Naive thymus-derived CD4-positive, alpha-beta T cell (primary cell): ENCODE measurements around the gene CPZ. TPM values are rescaled to one million over a fixed set of nuclear protein-coding genes. Genes with fewer than 3 reads are reported as not detected.

ENCODE experiments used
- ATAC-seq: fragments of 150-1000 bp; cut with Tn5 transposase; 2 replicates; pipeline ENCODE4 v1.10.0; 2021; ENCODE audit warnings: mild to moderate bottlenecking, moderate library complexity
- CTCF ChIA-PET: fragments of 350-600 bp; sonication (Branson Sonifier 250); formaldehyde crosslinking; loops from one replicate; lab custom pipeline; 2021; ENCODE audit warnings: antibody characterized with exemption; lab: Charles Lee
- POLR2A ChIA-PET: fragments of 350-600 bp; sonication (Branson Sonifier 250); formaldehyde crosslinking; loops from one replicate; lab custom pipeline; 2021; ENCODE audit warnings: antibody characterized with exemption, inconsistent platforms; lab: Charles Lee
- DNase-seq, 9 donors: peaks; one replicate each; pipeline versions ENCODE4 v3.0.0 to v3.0.0-alpha.2; 2020 to 2022; ENCODE audit warnings: mixed read lengths in 1 of 9
- H3K27ac ChIP-seq: one replicate; pipeline ENCODE4 v1.7.0; 2013; ENCODE audit warnings: mild to moderate bottlenecking, low read depth, low read length, moderate library complexity
- H3K27me3 ChIP-seq, 2 donors: one replicate each; pipeline ENCODE4 v1.7.0; 2013; ENCODE audit warnings: low read length in 2 of 2, mild to moderate bottlenecking in 2 of 2, moderate library complexity in 2 of 2; ENCODE audit not compliant: control insufficient read depth in 2 of 2, insufficient read depth in 2 of 2
- H3K36me3 ChIP-seq, 3 experiments: 1 replicate in 2 of 3; 2 replicates in 1 of 3; pipeline ENCODE4 v1.7.0; 2013; ENCODE audit warnings: low read length in 3 of 3, mild to moderate bottlenecking in 3 of 3, moderate library complexity in 1 of 3; ENCODE audit not compliant: insufficient read depth in 3 of 3, control insufficient read depth in 2 of 3
- H3K4me1 ChIP-seq, 2 donors: one replicate each; pipeline ENCODE4 v1.7.0; 2013; ENCODE audit warnings: low read length in 2 of 2, mild to moderate bottlenecking in 2 of 2, moderate library complexity in 1 of 2; ENCODE audit not compliant: control insufficient read depth in 2 of 2, insufficient read depth in 2 of 2
- H3K4me3 ChIP-seq: 2 replicates; pipeline ENCODE4 v1.7.0; 2013; ENCODE audit warnings: mild to moderate bottlenecking, low read length
- H3K9me3 ChIP-seq, 3 experiments: 1 replicate in 2 of 3; 2 replicates in 1 of 3; pipeline ENCODE4 v1.7.0; 2013; ENCODE audit warnings: low read length in 3 of 3; ENCODE audit not compliant: control insufficient read depth in 2 of 3
- H3K27ac Mint-ChIP-seq, 9 donors: one replicate each; pipeline ENCODE4 v1.8.0; 2020 to 2022; ENCODE audit warnings: mixed read lengths in 9 of 9, mild to moderate bottlenecking in 8 of 9, moderate library complexity in 5 of 9, inconsistent platforms in 2 of 9
- H3K27me3 Mint-ChIP-seq, 5 donors: one replicate each; pipeline ENCODE4 v1.8.0; 2021 to 2022; ENCODE audit warnings: mixed read lengths in 5 of 5, mild to moderate bottlenecking in 1 of 5
- H3K36me3 Mint-ChIP-seq, 5 donors: one replicate each; pipeline ENCODE4 v1.8.0; 2020 to 2022; ENCODE audit warnings: mixed read lengths in 5 of 5, mild to moderate bottlenecking in 3 of 5, inconsistent platforms in 1 of 5
- H3K4me1 Mint-ChIP-seq, 7 donors: one replicate each; pipeline ENCODE4 v1.8.0; 2020 to 2022; ENCODE audit warnings: mixed read lengths in 7 of 7, mild to moderate bottlenecking in 3 of 7, inconsistent platforms in 1 of 7
- H3K4me3 Mint-ChIP-seq, 10 donors: one replicate each; pipeline ENCODE4 v1.8.0; 2020 to 2022; ENCODE audit warnings: mild to moderate bottlenecking in 10 of 10, mixed read lengths in 10 of 10, moderate library complexity in 6 of 10, inconsistent platforms in 2 of 10
- H3K9me3 Mint-ChIP-seq, 11 donors: one replicate each; pipeline ENCODE4 v1.8.0; 2020 to 2022; ENCODE audit warnings: mixed read lengths in 11 of 11, mild to moderate bottlenecking in 4 of 11, inconsistent platforms in 1 of 11, moderate library complexity in 1 of 11
- intact Hi-C, 2 donors: fragments of 100-400 bp; cut with micrococcal nuclease; formaldehyde crosslinking; loops; one replicate each; pipeline ENCODE4 v1.15.1; 2023
- polyA plus RNA-seq, 2 donors: library from polyadenylated mRNA; unstranded; fragments of 300-500 nt; fragmentation: Illumina TruSeq; gene quantifications; one replicate each; pipeline ENCODE4 v1.2.3, GENCODE V29; 2021
- total RNA-seq, 6 experiments: library from RNA in 5 of 6; stranded (reverse) in 5 of 6; gene quantifications; 1 replicate in 5 of 6; 2 replicates in 1 of 6; pipeline ENCODE4 v1.2.3 and lab custom pipeline; 2021 to 2026

The CPZ gene
- total and polyA plus RNA-seq, 7 experiments from 2014 or later = not detected

DNA sequence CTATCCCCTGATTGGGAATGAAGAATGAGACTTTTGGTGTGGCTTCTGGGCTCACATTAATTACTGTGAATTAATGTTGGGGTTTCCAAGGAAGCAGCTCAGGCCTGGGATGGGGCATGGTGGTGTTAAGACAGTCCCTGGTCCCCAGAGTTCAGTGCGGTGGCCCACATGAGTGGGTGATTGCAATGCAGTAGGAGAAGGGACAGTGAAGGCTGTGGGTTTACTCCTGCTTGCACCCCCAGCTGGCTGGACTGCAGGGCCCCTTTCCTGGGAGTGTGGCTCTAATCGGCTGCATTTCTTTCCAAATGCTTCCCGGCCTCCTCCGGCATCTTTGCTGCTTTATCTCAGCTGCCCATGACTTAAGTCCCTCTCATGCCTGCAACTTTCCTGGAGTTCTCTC lies 40.5 kb upstream of the CPZ start:
- Histone ChIP-seq H3K4me3 (no peak overlapping the region), H3K4me1 (no peaks in the 10 kb centered on the region), H3K27ac (no peak overlapping the region), H3K36me3 (no peaks in the 10 kb centered on the region), H3K9me3 (no peaks in the 10 kb centered on the region), H3K27me3 (no peaks in the 10 kb centered on the region)
- Mint-ChIP-seq H3K36me3 (no peaks in the 10 kb centered on the region), H3K9me3 (peaks cover 0 to 1% (median 0%) of the 10 kb centered on the region in 11 donors), H3K27me3 (no peaks in the 10 kb centered on the region), H3K4me3 (no peak overlapping the region), H3K27ac (no peak overlapping the region), H3K4me1 (peaks cover 0 to 2% (median 0%) of the 10 kb centered on the region in 7 donors)
- ChIA-PET POLR2A (no interaction called here), CTCF (no interaction called here)
- DNase-seq (no peak), ATAC-seq (no peak)
- intact Hi-C loops = no loop called here

GRCh38 chr4:8552581-8553205 lies 39.9 kb upstream of the CPZ start:
- Mint-ChIP-seq H3K4me1 (no peaks in the 10 kb centered on the region), H3K27me3 (no peaks in the 10 kb centered on the region), H3K27ac (no peak overlapping the region), H3K36me3 (no peaks in the 10 kb centered on the region), H3K9me3 (peaks cover 0 to 1% (median 0%) of the 10 kb centered on the region in 11 donors), H3K4me3 (no peak overlapping the region)
- ATAC-seq (no peak), DNase-seq (no peak)
- no peaks in the 10 kb centered on the region for H3K9me3 ChIP-seq
- H3K4me3 ChIP-seq = no peak overlapping the region
- H3K36me3 ChIP-seq = no peaks in the 10 kb centered on the region
- ChIA-PET POLR2A (no interaction called here), CTCF (no interaction called here)
- H3K4me1 ChIP-seq = no peaks in the 10 kb centered on the region
- no peak overlapping the region for H3K27ac ChIP-seq
- intact Hi-C loops = no loop called here
- no peaks in the 10 kb centered on the region for H3K27me3 ChIP-seq

DNA sequence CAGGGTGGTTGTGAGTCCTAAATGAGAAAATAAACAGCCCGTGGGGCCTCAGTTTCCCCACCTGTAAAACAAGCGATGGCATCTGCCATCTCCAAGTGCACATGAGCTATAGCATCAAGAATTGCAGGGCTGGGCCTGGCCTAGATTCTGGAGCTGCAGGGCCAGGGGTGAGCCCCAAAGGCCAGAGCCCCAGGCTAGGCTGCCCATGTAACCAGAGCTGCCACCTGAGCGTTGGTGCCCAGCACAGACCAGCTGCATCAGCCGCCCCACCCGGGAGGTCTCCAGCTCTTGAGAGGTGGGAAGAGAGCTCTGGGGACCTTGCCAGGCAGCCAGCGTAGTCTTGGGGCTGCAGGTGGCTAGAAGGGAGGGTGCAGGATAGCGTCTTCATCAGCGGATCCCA lies 39.3 kb upstream of the CPZ start:
- no peak overlapping the region for H3K27ac Mint-ChIP-seq
- intact Hi-C loops = no loop called here
- POLR2A ChIA-PET = no interaction called here

DNA sequence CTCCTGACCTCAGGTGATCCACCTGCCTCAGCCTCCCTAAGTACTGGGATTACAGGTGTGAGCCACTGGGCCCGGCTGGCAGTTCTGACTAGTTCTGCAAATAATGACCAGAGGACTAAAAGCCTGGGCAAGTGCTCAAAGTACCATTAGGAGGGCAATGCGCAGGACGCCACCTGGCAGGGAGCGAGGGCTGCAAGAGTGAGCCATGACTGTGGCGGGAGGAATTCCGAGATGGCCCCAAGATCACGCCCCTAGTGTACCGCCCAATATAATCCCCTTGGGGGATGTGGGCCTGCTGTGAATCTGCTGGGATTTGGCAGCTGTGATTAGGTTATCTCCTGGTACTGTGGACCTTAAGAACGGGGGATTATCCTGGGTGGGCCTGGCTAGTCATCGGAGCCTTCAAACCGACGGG lies 38.6 kb upstream of the CPZ start:
- ChIA-PET CTCF (no interaction called here), POLR2A (no interaction called here)
- H3K36me3 ChIP-seq = no peaks in the 10 kb centered on the region
- Mint-ChIP-seq H3K4me3 (no peak overlapping the region), H3K9me3 (peaks cover 0 to 1% (median 0%) of the 10 kb centered on the region in 11 donors), H3K27me3 (no peaks in the 10 kb centered on the region), H3K36me3 (no peaks in the 10 kb centered on the region), H3K4me1 (no peaks in the 10 kb centered on the region), H3K27ac (no peak overlapping the region)
- ATAC-seq (no peak), DNase-seq (no peak)
- no peak overlapping the region for H3K4me3 ChIP-seq
- no peaks in the 10 kb centered on the region for H3K4me1 ChIP-seq
- no peaks in the 10 kb centered on the region for H3K9me3 ChIP-seq
- H3K27me3 ChIP-seq = no peaks in the 10 kb centered on the region
- H3K27ac ChIP-seq = no peak overlapping the region
- intact Hi-C loops = no loop called here

More for the DNA sequence above, 39.3 kb upstream of the CPZ start:
- no peak overlapping the region for H3K4me3 Mint-ChIP-seq
- no peaks in the 10 kb centered on the region for H3K4me1 Mint-ChIP-seq
- no peak overlapping the region for H3K27ac ChIP-seq
- H3K27me3 ChIP-seq = no peaks in the 10 kb centered on the region
- CTCF ChIA-PET = no interaction called here
- H3K36me3 ChIP-seq = no peaks in the 10 kb centered on the region
- ATAC-seq (no peak), DNase-seq (no peak)
- H3K27me3 Mint-ChIP-seq = no peaks in the 10 kb centered on the region
- no peaks in the 10 kb centered on the region for H3K36me3 Mint-ChIP-seq
- H3K9me3 Mint-ChIP-seq = peaks cover 0 to 1% (median 0%) of the 10 kb centered on the region in 11 donors
- H3K4me1 ChIP-seq = no peaks in the 10 kb centered on the region
- H3K4me3 ChIP-seq = no peak overlapping the region
- no peaks in the 10 kb centered on the region for H3K9me3 ChIP-seq

DNA sequence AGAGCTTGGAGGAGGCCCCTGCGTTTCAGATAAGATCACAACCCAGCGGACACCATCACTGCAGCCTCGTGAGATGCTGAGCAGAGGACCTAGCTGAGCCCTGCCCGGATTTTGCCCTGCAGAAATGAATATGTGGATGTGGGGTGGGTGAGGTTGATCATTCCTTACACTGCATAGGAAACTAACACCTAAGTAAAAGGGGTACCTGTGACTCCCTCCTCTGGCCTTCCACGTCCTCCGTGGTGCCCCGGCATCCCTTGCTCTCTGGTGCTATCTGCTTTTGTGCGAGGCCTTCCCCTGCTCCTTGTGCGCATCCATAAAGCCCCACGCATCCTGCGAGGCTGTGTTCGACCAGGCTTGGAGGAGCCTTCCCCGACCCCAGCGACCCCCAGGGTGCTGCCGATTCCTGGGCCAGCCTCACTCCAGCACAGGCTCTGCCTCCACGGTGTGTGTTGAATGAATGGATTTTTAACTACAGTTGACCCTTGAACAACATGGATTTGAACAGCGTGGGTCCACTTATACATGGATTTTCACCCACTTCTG lies 37.9 kb upstream of the CPZ start:
- H3K4me3 ChIP-seq = no peak overlapping the region
- ATAC-seq = no peak
- Mint-ChIP-seq H3K27me3 (no peaks in the 10 kb centered on the region), H3K4me1 (no peaks in the 10 kb centered on the region), H3K4me3 (no peak overlapping the region), H3K27ac (no peak overlapping the region), H3K9me3 (peaks cover 0 to 1% (median 0%) of the 10 kb centered on the region in 11 donors), H3K36me3 (no peaks in the 10 kb centered on the region)
- ChIA-PET POLR2A (no interaction called here), CTCF (no interaction called here)
- DNase-seq = no peak
- H3K27ac ChIP-seq = no peak overlapping the region
- no peaks in the 10 kb centered on the region for H3K4me1 ChIP-seq
- intact Hi-C loops = no loop called here
- H3K9me3 ChIP-seq = no peaks in the 10 kb centered on the region
- no peaks in the 10 kb centered on the region for H3K27me3 ChIP-seq
- no peaks in the 10 kb centered on the region for H3K36me3 ChIP-seq

DNA sequence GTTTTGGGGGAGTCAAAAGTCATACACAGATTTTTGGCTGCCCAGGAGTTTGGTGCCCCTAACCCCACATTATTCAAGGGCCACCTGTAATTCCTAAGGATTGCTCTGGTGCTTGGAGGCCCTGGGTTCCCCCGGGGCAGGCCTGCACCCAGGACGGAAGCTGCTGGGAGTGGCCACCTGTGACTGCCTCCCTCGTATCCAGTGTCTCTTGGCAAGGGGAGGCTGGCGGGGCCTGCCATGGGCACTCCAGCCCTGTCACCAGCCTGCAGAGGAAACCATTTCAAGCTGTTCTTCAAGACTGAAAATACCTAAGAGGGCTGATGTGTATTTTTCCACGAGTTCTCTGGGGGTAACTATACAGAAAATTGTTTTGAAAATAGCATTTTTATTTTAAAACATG lies 36.8 kb upstream of the CPZ start:
- intact Hi-C loops = no loop called here
- ChIA-PET CTCF (no interaction called here), POLR2A (no interaction called here)
- Mint-ChIP-seq H3K4me3 (no peak overlapping the region), H3K36me3 (no peaks in the 10 kb centered on the region), H3K4me1 (no peaks in the 10 kb centered on the region), H3K9me3 (peaks cover 0 to 1% (median 0%) of the 10 kb centered on the region in 11 donors), H3K27me3 (no peaks in the 10 kb centered on the region), H3K27ac (no peak overlapping the region)
- DNase-seq (no peak), ATAC-seq (no peak)
- Histone ChIP-seq H3K4me3 (no peak overlapping the region), H3K4me1 (no peaks in the 10 kb centered on the region), H3K27ac (no peak overlapping the region), H3K27me3 (no peaks in the 10 kb centered on the region), H3K9me3 (no peaks in the 10 kb centered on the region), H3K36me3 (no peaks in the 10 kb centered on the region)
